ENCODE results near the gene DPPA4. TPM values are rescaled to one million over a fixed set of nuclear protein-coding genes. Genes with fewer than 3 reads are reported as not detected.

The DPPA4 gene
- total RNA-seq, 4 donors from 2014 or later = not detected

DNA sequence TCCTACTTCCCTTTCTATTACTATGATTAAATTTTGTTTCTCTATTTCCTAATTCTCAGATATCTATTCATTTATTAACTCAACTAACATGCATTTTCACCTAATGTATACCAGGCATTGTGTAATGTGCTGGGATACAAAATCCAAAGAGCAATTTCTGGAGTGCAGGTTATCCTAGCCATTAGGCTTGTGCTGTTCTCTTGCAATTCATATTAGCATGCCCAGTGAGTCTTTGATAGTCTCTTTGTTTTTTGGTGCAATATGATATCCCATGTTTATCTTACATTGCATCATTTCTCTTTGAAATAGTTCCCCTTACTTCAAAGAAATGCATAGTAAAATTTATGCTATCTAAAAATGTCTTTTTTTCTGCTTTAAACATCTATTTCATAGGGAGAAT lies 13.9 kb upstream of the DPPA4 start:
- no peak for DNase-seq (ENCODE audit: low spot score in 2 of 2)
- no peaks in the 10 kb centered on the region for H3K27me3 ChIP-seq
- H3K4me1 ChIP-seq = no peaks in the 10 kb centered on the region
- no peak overlapping the region for H3K4me3 ChIP-seq
- no peak overlapping the region for H3K27ac ChIP-seq
- H3K36me3 ChIP-seq = no peaks in the 10 kb centered on the region
- TF ChIP-seq POLR2A (IDR thresholded peaks at IDR 0.05) (no peak), EP300 (IDR thresholded peaks at IDR 0.05) (no peak)
- TF ChIP-seq, protein P1, sequence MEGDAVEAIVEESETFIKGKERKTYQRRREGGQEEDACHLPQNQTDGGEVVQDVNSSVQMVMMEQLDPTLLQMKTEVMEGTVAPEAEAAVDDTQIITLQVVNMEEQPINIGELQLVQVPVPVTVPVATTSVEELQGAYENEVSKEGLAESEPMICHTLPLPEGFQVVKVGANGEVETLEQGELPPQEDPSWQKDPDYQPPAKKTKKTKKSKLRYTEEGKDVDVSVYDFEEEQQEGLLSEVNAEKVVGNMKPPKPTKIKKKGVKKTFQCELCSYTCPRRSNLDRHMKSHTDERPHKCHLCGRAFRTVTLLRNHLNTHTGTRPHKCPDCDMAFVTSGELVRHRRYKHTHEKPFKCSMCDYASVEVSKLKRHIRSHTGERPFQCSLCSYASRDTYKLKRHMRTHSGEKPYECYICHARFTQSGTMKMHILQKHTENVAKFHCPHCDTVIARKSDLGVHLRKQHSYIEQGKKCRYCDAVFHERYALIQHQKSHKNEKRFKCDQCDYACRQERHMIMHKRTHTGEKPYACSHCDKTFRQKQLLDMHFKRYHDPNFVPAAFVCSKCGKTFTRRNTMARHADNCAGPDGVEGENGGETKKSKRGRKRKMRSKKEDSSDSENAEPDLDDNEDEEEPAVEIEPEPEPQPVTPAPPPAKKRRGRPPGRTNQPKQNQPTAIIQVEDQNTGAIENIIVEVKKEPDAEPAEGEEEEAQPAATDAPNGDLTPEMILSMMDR (IDR thresholded peaks at IDR 0.05) = no peak
- H3K9me3 ChIP-seq = no peaks in the 10 kb centered on the region

GRCh38 chr3:109346770-109347295 lies 9.5 kb upstream of the DPPA4 start:
- WGBS, 2 donors = 62 to 73% methylated on average over 3 of the region's 3 CpGs
- Histone ChIP-seq H3K4me1 (no peaks in the 10 kb centered on the region), H3K4me3 (no peak overlapping the region), H3K36me3 (no peaks in the 10 kb centered on the region), H3K9me3 (peaks cover 0 to 10% (median 0%) of the 10 kb centered on the region in 4 donors), H3K27ac (no peak overlapping the region), H3K27me3 (no peaks in the 10 kb centered on the region)
- DNase-seq (ENCODE audit: low spot score in 2 of 2) = no peak
- TF ChIP-seq POLR2A (IDR thresholded peaks at IDR 0.05) (no peak), EP300 (IDR thresholded peaks at IDR 0.05) (no peak)
- TF ChIP-seq, protein P1 (IDR thresholded peaks at IDR 0.05) = no peak

GRCh38 chr3:109346099-109346498 lies 8.8 kb upstream of the DPPA4 start:
- Histone ChIP-seq H3K9me3 (peaks cover 0 to 10% (median 0%) of the 10 kb centered on the region in 4 donors), H3K27ac (no peak overlapping the region), H3K4me1 (no peaks in the 10 kb centered on the region), H3K4me3 (no peak overlapping the region), H3K27me3 (no peaks in the 10 kb centered on the region), H3K36me3 (no peaks in the 10 kb centered on the region)
- no peak for DNase-seq (ENCODE audit: low spot score in 2 of 2)
- 53 to 57% methylated on average over 4 of the region's 4 CpGs for WGBS, 2 donors
- TF ChIP-seq, protein P1 (IDR thresholded peaks at IDR 0.05) = no peak
- TF ChIP-seq POLR2A (IDR thresholded peaks at IDR 0.05) (no peak), EP300 (IDR thresholded peaks at IDR 0.05) (no peak)

DNA sequence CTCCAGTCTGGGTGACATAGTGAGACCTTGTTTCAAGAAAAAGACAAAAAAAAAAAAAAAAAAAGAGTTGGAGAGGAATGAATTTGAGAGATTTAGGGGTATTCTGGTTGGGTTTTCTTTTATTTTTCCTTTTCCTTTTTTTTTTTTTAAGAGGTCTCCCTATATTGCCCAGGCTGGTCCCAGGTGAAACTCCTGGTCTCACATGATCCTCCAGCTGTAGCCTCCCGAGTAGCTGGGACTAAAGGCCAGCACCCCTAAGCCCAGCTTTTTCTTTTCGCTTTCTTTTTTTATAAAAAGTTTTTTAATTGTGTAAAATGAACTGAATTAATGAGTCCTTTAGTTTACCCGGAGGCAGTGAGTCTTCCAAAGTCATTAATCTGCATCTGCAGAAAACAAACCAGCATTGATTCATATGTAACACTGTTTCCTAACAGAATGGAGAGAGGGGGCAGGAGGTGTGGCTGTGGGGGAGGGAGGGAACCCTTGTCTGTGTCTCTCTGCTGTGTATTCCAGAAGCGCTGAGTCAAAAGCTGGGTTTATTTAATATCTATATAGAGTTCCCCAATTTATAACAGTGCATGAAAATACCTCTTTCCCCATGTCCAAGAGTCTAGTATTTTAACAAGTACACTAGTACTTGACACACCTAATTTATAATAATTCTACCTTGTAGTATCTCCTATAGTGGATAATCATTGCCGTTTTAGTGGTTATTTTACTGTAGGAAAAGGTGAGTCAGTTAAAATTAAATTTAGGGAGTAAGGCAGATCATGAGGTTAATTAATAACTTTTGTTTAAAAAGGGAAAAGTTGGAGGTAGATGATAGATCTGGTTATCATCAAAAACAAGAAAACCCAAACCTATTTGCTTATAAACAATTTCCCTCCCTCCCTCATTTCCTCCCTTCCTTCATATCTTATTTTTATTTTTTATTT lies 2.6 kb upstream of the DPPA4 start:
- Histone ChIP-seq H3K36me3 (no peaks in the 10 kb centered on the region), H3K9me3 (peaks cover 0 to 9% (median 0%) of the 10 kb centered on the region in 4 donors), H3K4me3 (no peak overlapping the region), H3K27me3 (peaks cover 0 to 10% of the 10 kb centered on the region in 2 donors), H3K27ac (no peak overlapping the region), H3K4me1 (peaks cover 0 to 11% (median 0%) of the 10 kb centered on the region in 4 donors)
- TF ChIP-seq POLR2A (IDR thresholded peaks at IDR 0.05) = no peak
- TF ChIP-seq, protein P1 (IDR thresholded peaks at IDR 0.05) = no peak
- no peak for TF ChIP-seq EP300 (IDR thresholded peaks at IDR 0.05)
- 36 to 40% methylated on average over 5 of the region's 5 CpGs for WGBS, 2 donors
- DNase-seq (ENCODE audit: low spot score in 2 of 2) = no peak

GRCh38 chr3:109339197-109339596 lies 1.9 kb upstream of the DPPA4 start:
- Histone ChIP-seq H3K9me3 (peaks cover 0 to 2% (median 0%) of the 10 kb centered on the region in 4 donors), H3K4me1 (peaks cover 0 to 11% (median 0%) of the 10 kb centered on the region in 4 donors), H3K27me3 (peaks cover 0 to 10% of the 10 kb centered on the region in 2 donors), H3K27ac (no peak overlapping the region), H3K36me3 (no peaks in the 10 kb centered on the region), H3K4me3 (no peak overlapping the region)
- WGBS, 2 donors = 60% methylated on average over 3 of the region's 3 CpGs
- DNase-seq (ENCODE audit: low spot score in 2 of 2) = no peak
- TF ChIP-seq, protein P1 (IDR thresholded peaks at IDR 0.05) = no peak
- TF ChIP-seq EP300 (IDR thresholded peaks at IDR 0.05) (no peak), POLR2A (IDR thresholded peaks at IDR 0.05) (no peak)

All from tibial nerve (tissue), 4 donors.